Measurements from ENCODE around the gene PRDM9. TPM values are rescaled to one million over a fixed set of nuclear protein-coding genes. Genes with fewer than 3 reads are reported as not detected.
"Not testable (repeated sequence)": the region's sequence is repeated elsewhere in the genome, so short reads cannot be mapped to it uniquely, and the experiment has no call there.

Gene PRDM9
- total RNA-seq, 1 donor from 2014 or later = not detected

- not testable (repeated sequence) for H3K4me3 Mint-ChIP-seq (ENCODE audit: unreplicated experiment); H3K9ac ChIP-seq (ENCODE audit: low read length); H3K36me3 ChIP-seq (ENCODE audit: insufficient read depth, low read length); H3K27me3 Mint-ChIP-seq (ENCODE audit: low read depth, unreplicated experiment); H3K27ac Mint-ChIP-seq (ENCODE audit: unreplicated experiment); H3K79me2 ChIP-seq (ENCODE audit: insufficient read depth, low read length); H3K27me3 ChIP-seq (ENCODE audit: insufficient read depth, low read length); FAIRE-seq; H2AFZ ChIP-seq (ENCODE audit: low read depth, low read length); H3K9me3 ChIP-seq (ENCODE audit: insufficient read depth, low read depth, low read length); H3K27ac ChIP-seq (ENCODE audit: low read depth, low read length); H3K4me1 Mint-ChIP-seq (ENCODE audit: low read depth, unreplicated experiment); H4K20me1 ChIP-seq (ENCODE audit: insufficient read depth, low read length); H3K4me3 ChIP-seq (ENCODE audit: insufficient read depth, low read depth, low read length); H3K36me3 Mint-ChIP-seq (ENCODE audit: low read depth, unreplicated experiment); H3K4me2 ChIP-seq (ENCODE audit: low read length); DNase-seq (ENCODE audit: low read depth); H3K4me1 ChIP-seq (ENCODE audit: insufficient read depth, low read length)
- peaks cover 11% of the 10 kb centered on the region for H3K9me3 Mint-ChIP-seq (ENCODE audit: unreplicated experiment)
These were observed 20.0 kb downstream of the PRDM9 start for GRCh38 chr5:23527216-23527920.

- peaks cover 11% of the 10 kb centered on the region for H3K9me3 Mint-ChIP-seq (ENCODE audit: unreplicated experiment)
- FAIRE-seq (no peak), DNase-seq (ENCODE audit: low read depth) (no peak)
- no peak overlapping the region for H3K27ac Mint-ChIP-seq (ENCODE audit: unreplicated experiment)
- no peak for TF ChIP-seq CTCF (IDR thresholded peaks at IDR 0.05; ENCODE audit: insufficient read depth, low read depth, low read length)
- no peak for TF ChIP-seq EZH2 (IDR thresholded peaks at IDR 0.05; ENCODE audit: insufficient read depth, low read length)
- H3K9me3 ChIP-seq (ENCODE audit: insufficient read depth, low read depth, low read length) = peaks cover 4% of the 10 kb centered on the region
- no peaks in the 10 kb centered on the region for H3K36me3 ChIP-seq (ENCODE audit: insufficient read depth, low read length)
- no peak overlapping the region for H3K4me2 ChIP-seq (ENCODE audit: low read length)
- H3K79me2 ChIP-seq (ENCODE audit: insufficient read depth, low read length) = no peaks in the 10 kb centered on the region
- no peak overlapping the region for H3K4me3 ChIP-seq (ENCODE audit: insufficient read depth, low read depth, low read length)
- H3K4me1 ChIP-seq (ENCODE audit: insufficient read depth, low read length) = no peaks in the 10 kb centered on the region
- H3K4me3 Mint-ChIP-seq (ENCODE audit: unreplicated experiment) = no peak overlapping the region
- H3K9ac ChIP-seq (ENCODE audit: low read length) = no peak overlapping the region
- no peaks in the 10 kb centered on the region for H3K27me3 Mint-ChIP-seq (ENCODE audit: low read depth, unreplicated experiment)
- H3K4me1 Mint-ChIP-seq (ENCODE audit: low read depth, unreplicated experiment) = no peaks in the 10 kb centered on the region
- no peak overlapping the region for H3K27ac ChIP-seq (ENCODE audit: low read depth, low read length)
- no peaks in the 10 kb centered on the region for H4K20me1 ChIP-seq (ENCODE audit: insufficient read depth, low read length)
- H2AFZ ChIP-seq (ENCODE audit: low read depth, low read length) = no peak overlapping the region
- H3K36me3 Mint-ChIP-seq (ENCODE audit: low read depth, unreplicated experiment) = no peaks in the 10 kb centered on the region
- no peaks in the 10 kb centered on the region for H3K27me3 ChIP-seq (ENCODE audit: insufficient read depth, low read length)
These were observed 21.3 kb downstream of the PRDM9 start for GRCh38 chr5:23528677-23529076.

GRCh38 chr5:23530571-23530970, 23.2 kb downstream of the PRDM9 start:
- no peak overlapping the region for H3K27ac Mint-ChIP-seq (ENCODE audit: unreplicated experiment)
- H4K20me1 ChIP-seq (ENCODE audit: insufficient read depth, low read length) = no peaks in the 10 kb centered on the region
- H2AFZ ChIP-seq (ENCODE audit: low read depth, low read length) = no peak overlapping the region
- no peak overlapping the region for H3K4me3 ChIP-seq (ENCODE audit: insufficient read depth, low read depth, low read length)
- no peak overlapping the region for H3K27ac ChIP-seq (ENCODE audit: low read depth, low read length)
- H3K4me2 ChIP-seq (ENCODE audit: low read length) = no peak overlapping the region
- H3K4me1 Mint-ChIP-seq (ENCODE audit: low read depth, unreplicated experiment) = no peaks in the 10 kb centered on the region
- H3K4me1 ChIP-seq (ENCODE audit: insufficient read depth, low read length) = no peaks in the 10 kb centered on the region
- FAIRE-seq (no peak), DNase-seq (ENCODE audit: low read depth) (no peak)
- H3K9me3 ChIP-seq (ENCODE audit: insufficient read depth, low read depth, low read length) = peaks cover 4% of the 10 kb centered on the region
- H3K36me3 Mint-ChIP-seq (ENCODE audit: low read depth, unreplicated experiment) = no peaks in the 10 kb centered on the region
- TF ChIP-seq EZH2 (IDR thresholded peaks at IDR 0.05; ENCODE audit: insufficient read depth, low read length) (no peak), CTCF (IDR thresholded peaks at IDR 0.05; ENCODE audit: insufficient read depth, low read depth, low read length) (no peak)
- peaks cover 11% of the 10 kb centered on the region for H3K9me3 Mint-ChIP-seq (ENCODE audit: unreplicated experiment)
- no peak overlapping the region for H3K4me3 Mint-ChIP-seq (ENCODE audit: unreplicated experiment)
- no peaks in the 10 kb centered on the region for H3K36me3 ChIP-seq (ENCODE audit: insufficient read depth, low read length)
- no peaks in the 10 kb centered on the region for H3K27me3 ChIP-seq (ENCODE audit: insufficient read depth, low read length)
- H3K9ac ChIP-seq (ENCODE audit: low read length) = no peak overlapping the region
- no peaks in the 10 kb centered on the region for H3K79me2 ChIP-seq (ENCODE audit: insufficient read depth, low read length)
- no peaks in the 10 kb centered on the region for H3K27me3 Mint-ChIP-seq (ENCODE audit: low read depth, unreplicated experiment)

Data from astrocyte (in vitro differentiated cells and primary cell).